GM23248 (cell line): ENCODE data around the gene ASB2. TPM values are rescaled to one million over a fixed set of nuclear protein-coding genes. Genes with fewer than 3 reads are reported as not detected.

ENCODE experiments used
- DNase-seq: peaks from one replicate; pipeline ENCODE4 v3.0.0-alpha.2; 2015
- H2AFZ ChIP-seq: fragments of 200-600 bp; sonication (generic); 2 replicates; pipeline ENCODE4 v1.6.1; 2016; ENCODE audit warnings: antibody characterized with exemption
- H3F3A ChIP-seq: fragments of 200-600 bp; sonication (generic); 2 replicates; pipeline ENCODE4 v1.6.1; 2016; ENCODE audit warnings: mild to moderate bottlenecking, antibody characterized with exemption, mixed run types; ENCODE audit not compliant: insufficient read depth
- H3K27ac ChIP-seq: fragments of 200-600 bp; sonication (generic); 2 replicates; pipeline ENCODE4 v1.5.1; 2016; ENCODE audit warnings: mild to moderate bottlenecking
- H3K27me3 ChIP-seq: fragments of 200-600 bp; sonication (generic); replicated peaks from 2 replicates; pipeline ENCODE4 v1.6.1; 2016; ENCODE audit warnings: mild to moderate bottlenecking; ENCODE audit not compliant: insufficient read depth
- H3K36me3 ChIP-seq: fragments of 200-600 bp; sonication (generic); 2 replicates; pipeline ENCODE4 v1.6.1; 2016; ENCODE audit warnings: low read depth, mild to moderate bottlenecking
- H3K4me1 ChIP-seq: fragments of 200-600 bp; sonication (generic); 2 replicates; pipeline ENCODE4 v1.6.1; 2016; ENCODE audit warnings: mild to moderate bottlenecking; ENCODE audit not compliant: insufficient read depth
- H3K4me2 ChIP-seq: fragments of 200-600 bp; sonication (generic); one replicate; pipeline ENCODE4 v1.6.1; 2016; ENCODE audit warnings: mild to moderate bottlenecking; ENCODE audit not compliant: unreplicated experiment
- H3K4me3 ChIP-seq: fragments of 200-600 bp; sonication (generic); 2 replicates; pipeline ENCODE4 v1.5.1; 2016; ENCODE audit warnings: mild to moderate bottlenecking
- H3K79me2 ChIP-seq: fragments of 200-600 bp; sonication (generic); 2 replicates; pipeline ENCODE4 v1.6.1; 2016; ENCODE audit warnings: mild to moderate bottlenecking; ENCODE audit not compliant: insufficient read depth
- H3K9ac ChIP-seq: fragments of 200-600 bp; sonication (generic); 2 replicates; pipeline ENCODE4 v1.6.1; 2016; ENCODE audit warnings: mild to moderate bottlenecking
- H3K9me2 ChIP-seq: fragments of 200-600 bp; sonication (generic); 2 replicates; pipeline ENCODE4 v1.6.1; 2016; ENCODE audit warnings: mixed run types, mild to moderate bottlenecking, moderate library complexity; ENCODE audit not compliant: insufficient read depth
- H3K9me3 ChIP-seq: fragments of 200-600 bp; sonication (generic); one replicate; pipeline ENCODE4 v1.6.1; 2017; ENCODE audit warnings: low read depth
- H4K20me1 ChIP-seq: fragments of 200-600 bp; sonication (generic); 2 replicates; pipeline ENCODE4 v1.6.0; 2016; ENCODE audit not compliant: insufficient read depth
- EZH2 ChIP-seq: fragments of 200-600 bp; sonication (generic); IDR thresholded peaks from 2 replicates; pipeline ENCODE4 v1.6.1; 2018; ENCODE audit warnings: antibody characterized with exemption, mild to moderate bottlenecking; ENCODE audit not compliant: insufficient read depth, poor library complexity, severe bottlenecking
- EZH2phosphoT487 ChIP-seq: fragments of 200-600 bp; sonication (generic); IDR thresholded peaks from 2 replicates; pipeline ENCODE4 v1.6.1; 2018; ENCODE audit warnings: antibody characterized with exemption, moderate library complexity, mild to moderate bottlenecking, low read depth; ENCODE audit not compliant: insufficient read depth
- WGBS, 2 experiments: methylation state at CpG; one replicate each; pipeline ENCODE4 v1.1.6; 2015 to 2017; ENCODE audit warnings: low lambda C conversion rate in 2 of 2, low coverage in 1 of 2; ENCODE audit errors: missing lambda C conversion rate in 2 of 2; 5-methylcytosine and 5-hydroxymethylcytosine counted together
- in situ Hi-C: fragments of 300-500 bp; cut with MboI; formaldehyde crosslinking; loops from 2 replicates; pipeline ENCODE4 v1.15.0; 2020
- polyA plus RNA-seq: library from polyadenylated mRNA; unstranded; fragments of >200 nt; fragmentation: Nextera tagmentation; extraction: Ambion mirVana; gene quantifications from 2 replicates; pipeline ENCODE4 v1.2.1, GENCODE V29; 2016
- total RNA-seq: library from RNA; depleted of rRNA; stranded (reverse); fragments of >200 nt; shearing (Covaris generic); gene quantifications from 2 replicates; pipeline ENCODE4 v1.2.3, GENCODE V29; 2014

ASB2 gene
- total and polyA plus RNA-seq, 2 experiments from 2014 or later = 0.06 TPM; not detected in 1

GRCh38 chr14:93941293-93941910 lies 35.0 kb downstream of the ASB2 start:
- no peaks in the 10 kb centered on the region for H3K9me2 ChIP-seq
- in situ Hi-C loops = loop anchor here (5.0 kb wide), 1 partner anchor 61 kb away; no protein-coding TSS in a partner anchor
- no peak overlapping the region for H3K4me3 ChIP-seq
- H3K27me3 ChIP-seq = peaks cover 16% of the 10 kb centered on the region; the same call in 1 of the 2 replicates
- no peaks in the 10 kb centered on the region for H4K20me1 ChIP-seq
- H3F3A ChIP-seq = no peaks in the 10 kb centered on the region
- H3K36me3 ChIP-seq = no peaks in the 10 kb centered on the region
- no peak overlapping the region for H2AFZ ChIP-seq
- H3K27ac ChIP-seq = no peak overlapping the region
- 81% methylated on average over 15 to 16 of the region's 16 CpGs for WGBS, 2 experiments
- no peak for DNase-seq
- H3K79me2 ChIP-seq = no peaks in the 10 kb centered on the region
- TF ChIP-seq EZH2 = no peak
- no peak for TF ChIP-seq EZH2phosphoT487
- no peak overlapping the region for H3K9ac ChIP-seq
- no peaks in the 10 kb centered on the region for H3K4me1 ChIP-seq
- no peaks in the 10 kb centered on the region for H3K9me3 ChIP-seq
- no peak overlapping the region for H3K4me2 ChIP-seq

DNA sequence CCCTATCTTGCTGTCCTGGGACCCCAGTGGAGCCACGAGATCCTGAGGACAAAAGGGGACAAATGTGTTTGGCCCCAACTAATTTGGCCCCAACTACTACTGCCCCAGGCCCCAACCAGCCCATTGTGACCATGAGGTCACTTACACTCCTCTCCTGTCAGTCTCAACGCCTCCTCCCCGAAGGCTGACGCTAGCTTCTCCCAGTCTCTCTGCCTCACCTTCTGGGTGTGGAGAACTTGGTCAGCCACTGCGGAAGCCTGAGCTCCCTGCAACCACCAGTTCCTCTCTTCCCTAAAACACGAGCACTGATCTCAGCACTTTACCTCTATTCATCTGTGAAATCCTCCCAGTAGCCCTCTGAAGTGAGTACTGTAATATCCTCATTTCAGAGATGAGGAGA lies 35.9 kb downstream of the ASB2 start:
- no peaks in the 10 kb centered on the region for H3K4me1 ChIP-seq
- no peak overlapping the region for H3K4me3 ChIP-seq
- no peaks in the 10 kb centered on the region for H3K9me3 ChIP-seq
- 82 to 85% methylated on average over 6 of the region's 6 CpGs for WGBS, 2 experiments
- no peaks in the 10 kb centered on the region for H3K9me2 ChIP-seq
- H3K4me2 ChIP-seq = no peak overlapping the region
- no peak overlapping the region for H2AFZ ChIP-seq
- H3K9ac ChIP-seq = no peak overlapping the region
- H3F3A ChIP-seq = no peaks in the 10 kb centered on the region
- in situ Hi-C loops = loop anchor here (5.0 kb wide), 1 partner anchor 62 kb away; no protein-coding TSS in a partner anchor
- DNase-seq = no peak
- no peaks in the 10 kb centered on the region for H4K20me1 ChIP-seq
- TF ChIP-seq EZH2phosphoT487 = no peak
- H3K79me2 ChIP-seq = no peaks in the 10 kb centered on the region
- no peaks in the 10 kb centered on the region for H3K36me3 ChIP-seq
- no peak overlapping the region for H3K27ac ChIP-seq
- peaks cover 25% of the 10 kb centered on the region; the same call in 1 of the 2 replicates for H3K27me3 ChIP-seq

DNA sequence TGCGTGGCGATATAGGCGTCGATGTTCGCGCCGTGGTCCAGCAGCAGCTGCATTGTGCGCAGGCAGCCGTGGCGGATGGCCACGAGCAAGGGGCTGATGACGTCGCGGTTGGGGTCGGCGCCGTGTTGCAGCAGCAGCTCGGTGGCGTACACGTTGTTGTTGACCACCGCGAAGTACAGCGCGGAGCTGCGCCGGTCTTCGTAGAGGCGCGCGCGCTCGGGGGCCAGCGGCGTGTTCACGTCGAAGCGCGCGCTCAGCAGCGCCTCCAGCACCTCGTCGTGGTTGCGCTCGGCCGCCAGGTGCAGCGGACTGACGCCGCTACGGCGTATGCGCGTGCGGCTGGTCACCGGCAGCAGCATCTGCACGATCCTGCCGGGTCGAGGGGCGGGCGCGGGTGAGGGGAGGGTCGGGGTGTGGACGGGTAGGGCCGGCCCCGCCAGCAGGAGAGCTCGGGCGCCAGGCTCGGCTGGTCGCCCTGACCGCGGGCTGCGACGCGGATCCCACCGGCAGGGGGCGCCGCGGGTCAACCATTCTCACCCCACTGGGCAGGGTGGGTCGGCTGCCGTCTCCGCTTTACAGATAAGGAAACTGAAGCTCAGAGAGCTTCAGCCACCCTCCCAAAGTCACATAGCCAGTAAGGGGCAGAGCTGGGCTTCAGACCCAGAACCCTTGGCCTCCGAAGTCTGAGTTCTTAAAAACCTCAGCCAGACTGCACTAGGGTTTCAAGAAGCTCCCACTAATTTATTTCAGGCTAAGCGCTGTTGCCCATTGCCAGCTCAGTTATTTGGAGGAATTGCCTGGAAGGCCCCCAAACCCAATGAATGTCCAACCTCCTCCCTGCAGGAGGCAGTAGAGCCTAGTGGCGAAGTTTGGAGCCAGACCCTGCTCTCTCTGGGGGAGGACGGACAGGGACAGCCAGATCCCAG lies 36.8 kb downstream of the ASB2 start:
- H3F3A ChIP-seq = no peaks in the 10 kb centered on the region
- TF ChIP-seq EZH2phosphoT487 (no peak), EZH2 (no peak)
- no peaks in the 10 kb centered on the region for H3K4me1 ChIP-seq
- H3K79me2 ChIP-seq = no peaks in the 10 kb centered on the region
- peak; percentile 76 for DNase-seq
- 3 to 6% methylated on average over 58 to 77 of the region's 84 CpGs for WGBS, 2 experiments
- no peaks in the 10 kb centered on the region for H3K9me3 ChIP-seq
- no peak overlapping the region for H3K27ac ChIP-seq
- no peak overlapping the region for H3K9ac ChIP-seq
- H4K20me1 ChIP-seq = no peaks in the 10 kb centered on the region
- no peaks in the 10 kb centered on the region for H3K36me3 ChIP-seq
- peak overlapping the region; percentile 35; the same call in 1 of the 2 replicates for H2AFZ ChIP-seq
- H3K9me2 ChIP-seq = no peaks in the 10 kb centered on the region
- peak overlapping the region; percentile 33; the same call in 1 of the 2 replicates for H3K4me3 ChIP-seq
- no peak overlapping the region for H3K4me2 ChIP-seq
- in situ Hi-C loops = loop anchor here (5.0 to 10.0 kb wide), 2 partner anchors 63 to 195 kb away; no protein-coding TSS in a partner anchor
- H3K27me3 ChIP-seq = peaks cover 27% of the 10 kb centered on the region; the same call in 1 of the 2 replicates

DNA sequence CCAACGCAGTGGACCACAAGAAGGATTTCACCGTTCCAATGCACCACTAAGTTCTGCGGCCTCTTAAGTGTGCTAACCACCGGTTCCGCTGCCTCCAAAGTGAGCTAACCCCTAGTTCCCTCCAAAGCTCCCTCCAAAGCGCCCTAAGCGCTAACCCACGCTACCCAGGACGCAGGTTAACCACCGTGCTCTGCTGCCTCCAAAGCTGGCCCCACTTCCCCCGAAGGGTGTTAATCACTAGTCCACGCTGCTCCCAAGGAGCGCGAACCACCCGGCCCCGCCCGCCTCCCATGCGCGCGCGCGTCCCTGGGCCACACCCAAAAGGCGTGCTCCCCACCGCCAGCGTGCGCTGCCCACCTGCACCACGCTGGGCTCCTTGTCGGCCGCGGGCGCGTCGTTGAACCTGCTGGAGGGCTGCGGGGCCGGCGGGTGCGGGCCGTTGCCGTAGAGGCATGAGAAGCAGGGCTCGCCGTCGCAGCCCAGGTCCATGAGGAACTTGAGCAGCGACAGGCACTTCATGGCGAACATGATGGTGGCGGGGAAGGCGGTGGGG lies 37.5 kb downstream of the ASB2 start:
- Histone ChIP-seq H3K27ac (no peak overlapping the region), H4K20me1 (no peaks in the 10 kb centered on the region), H3K4me3 (no peak overlapping the region), H2AFZ (peak overlapping the region; percentile 35; the same call in 1 of the 2 replicates), H3K9me3 (no peaks in the 10 kb centered on the region), H3K9me2 (no peaks in the 10 kb centered on the region), H3K36me3 (no peaks in the 10 kb centered on the region), H3F3A (no peaks in the 10 kb centered on the region), H3K27me3 (peaks cover 27% of the 10 kb centered on the region; the same call in 1 of the 2 replicates), H3K4me1 (no peaks in the 10 kb centered on the region), H3K4me2 (no peak overlapping the region), H3K9ac (no peak overlapping the region), H3K79me2 (no peaks in the 10 kb centered on the region)
- in situ Hi-C loops = loop anchor here (10.0 kb wide), 1 partner anchor 196 kb away; no protein-coding TSS in a partner anchor
- 26 to 31% methylated on average over 45 to 46 of the region's 46 CpGs for WGBS, 2 experiments
- TF ChIP-seq EZH2 (no peak), EZH2phosphoT487 (no peak)
- DNase-seq = no peak
